ENCODE results near the gene TMEM163.

The TMEM163 gene

GRCh38 chr2:134722728-134723127 lies 3.9 kb upstream of the TMEM163 start:
- DNase-seq, result no peak

- no peak for DNase-seq
Observed at GRCh38 chr2:134721596-134721995, 2.8 kb upstream of the TMEM163 start.

GRCh38 chr2:134718023-134718816 lies 580 bp downstream of the TMEM163 start:
- DNase-seq, result peak; percentile 49 to 80 (median 69)

- DNase-seq, result no peak
Observed at GRCh38 chr2:134717286-134718022, 1.3 kb downstream of the TMEM163 start.

GRCh38 chr2:134716721-134717243 lies 2.0 kb downstream of the TMEM163 start:
- no peak for DNase-seq

- DNase-seq, result peak in 1 of 4 experiments; percentile 16
Observed at GRCh38 chr2:134715932-134716643, 2.7 kb downstream of the TMEM163 start.

- DNase-seq, result no peak
Observed at GRCh38 chr2:134714228-134714627, 4.6 kb downstream of the TMEM163 start.

GRCh38 chr2:134713606-134714005 lies 5.2 kb downstream of the TMEM163 start:
- no peak for DNase-seq

- DNase-seq, result peak; percentile 58 to 74 (median 68)
Observed at GRCh38 chr2:134713176-134713575, 5.6 kb downstream of the TMEM163 start.

- peak in 3 of 4 experiments; percentile 24 to 46 (median 42) for DNase-seq
Observed at GRCh38 chr2:134712736-134713135, 6.1 kb downstream of the TMEM163 start.

- DNase-seq, result peak in 1 of 4 experiments; percentile 71
Observed at GRCh38 chr2:134712299-134712698, 6.5 kb downstream of the TMEM163 start.

- DNase-seq, result no peak
Observed at GRCh38 chr2:134711692-134712091, 7.1 kb downstream of the TMEM163 start.

GRCh38 chr2:134707330-134707676 lies 11.5 kb downstream of the TMEM163 start:
- no peak for DNase-seq

- peak in 3 of 4 experiments; percentile 22 to 30 (median 28) for DNase-seq
Observed at GRCh38 chr2:134706587-134707329, 12.0 kb downstream of the TMEM163 start.

- DNase-seq, result no peak
Observed at GRCh38 chr2:134705861-134706586, 12.8 kb downstream of the TMEM163 start.

- DNase-seq, result no peak
Observed at GRCh38 chr2:134704173-134704572, 14.6 kb downstream of the TMEM163 start.

- DNase-seq, result peak in 2 of 4 experiments; percentile 19 to 30
Observed at GRCh38 chr2:134703426-134703825, 15.4 kb downstream of the TMEM163 start.

GRCh38 chr2:134700730-134701129 lies 18.1 kb downstream of the TMEM163 start:
- no peak for DNase-seq

- no peak for DNase-seq
Observed at GRCh38 chr2:134694411-134694810, 24.4 kb downstream of the TMEM163 start.

GRCh38 chr2:134693359-134694330 lies 25.2 kb downstream of the TMEM163 start:
- peak in 2 of 4 experiments; percentile 33 to 49 for DNase-seq
